ENCODE results near the gene CPT1A.

DNA sequence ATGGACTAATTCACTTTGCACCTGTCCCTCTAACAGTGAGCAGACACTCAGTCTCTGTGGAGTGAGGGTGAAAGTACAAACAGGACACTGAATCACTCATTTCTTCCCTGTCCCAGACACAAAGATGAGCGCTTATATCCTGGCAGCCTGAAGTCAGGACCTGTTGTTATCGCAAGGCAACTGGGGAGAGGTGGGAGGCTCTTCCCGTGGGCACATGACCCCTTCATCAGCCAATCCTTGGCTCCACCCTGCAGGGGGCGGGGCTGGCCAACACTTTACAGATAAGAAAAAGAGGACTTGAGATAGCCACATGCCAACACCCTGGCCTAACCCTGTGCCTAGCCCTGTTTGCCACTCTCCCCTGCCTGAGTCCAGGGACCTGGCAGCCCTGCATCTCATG, 60.9 kb downstream of the CPT1A start:
- TF ChIP-seq, protein P1, sequence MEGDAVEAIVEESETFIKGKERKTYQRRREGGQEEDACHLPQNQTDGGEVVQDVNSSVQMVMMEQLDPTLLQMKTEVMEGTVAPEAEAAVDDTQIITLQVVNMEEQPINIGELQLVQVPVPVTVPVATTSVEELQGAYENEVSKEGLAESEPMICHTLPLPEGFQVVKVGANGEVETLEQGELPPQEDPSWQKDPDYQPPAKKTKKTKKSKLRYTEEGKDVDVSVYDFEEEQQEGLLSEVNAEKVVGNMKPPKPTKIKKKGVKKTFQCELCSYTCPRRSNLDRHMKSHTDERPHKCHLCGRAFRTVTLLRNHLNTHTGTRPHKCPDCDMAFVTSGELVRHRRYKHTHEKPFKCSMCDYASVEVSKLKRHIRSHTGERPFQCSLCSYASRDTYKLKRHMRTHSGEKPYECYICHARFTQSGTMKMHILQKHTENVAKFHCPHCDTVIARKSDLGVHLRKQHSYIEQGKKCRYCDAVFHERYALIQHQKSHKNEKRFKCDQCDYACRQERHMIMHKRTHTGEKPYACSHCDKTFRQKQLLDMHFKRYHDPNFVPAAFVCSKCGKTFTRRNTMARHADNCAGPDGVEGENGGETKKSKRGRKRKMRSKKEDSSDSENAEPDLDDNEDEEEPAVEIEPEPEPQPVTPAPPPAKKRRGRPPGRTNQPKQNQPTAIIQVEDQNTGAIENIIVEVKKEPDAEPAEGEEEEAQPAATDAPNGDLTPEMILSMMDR (IDR thresholded peaks at IDR 0.05; ENCODE audit: insufficient read depth, low read length, poor library complexity, severe bottlenecking): no peak
- TF ChIP-seq EZH2phosphoT487 (conservative IDR thresholded peaks at IDR 0.05; ENCODE audit: low read length): no peak
